ENCODE results near the gene TPRN.

Gene TPRN

DNA sequence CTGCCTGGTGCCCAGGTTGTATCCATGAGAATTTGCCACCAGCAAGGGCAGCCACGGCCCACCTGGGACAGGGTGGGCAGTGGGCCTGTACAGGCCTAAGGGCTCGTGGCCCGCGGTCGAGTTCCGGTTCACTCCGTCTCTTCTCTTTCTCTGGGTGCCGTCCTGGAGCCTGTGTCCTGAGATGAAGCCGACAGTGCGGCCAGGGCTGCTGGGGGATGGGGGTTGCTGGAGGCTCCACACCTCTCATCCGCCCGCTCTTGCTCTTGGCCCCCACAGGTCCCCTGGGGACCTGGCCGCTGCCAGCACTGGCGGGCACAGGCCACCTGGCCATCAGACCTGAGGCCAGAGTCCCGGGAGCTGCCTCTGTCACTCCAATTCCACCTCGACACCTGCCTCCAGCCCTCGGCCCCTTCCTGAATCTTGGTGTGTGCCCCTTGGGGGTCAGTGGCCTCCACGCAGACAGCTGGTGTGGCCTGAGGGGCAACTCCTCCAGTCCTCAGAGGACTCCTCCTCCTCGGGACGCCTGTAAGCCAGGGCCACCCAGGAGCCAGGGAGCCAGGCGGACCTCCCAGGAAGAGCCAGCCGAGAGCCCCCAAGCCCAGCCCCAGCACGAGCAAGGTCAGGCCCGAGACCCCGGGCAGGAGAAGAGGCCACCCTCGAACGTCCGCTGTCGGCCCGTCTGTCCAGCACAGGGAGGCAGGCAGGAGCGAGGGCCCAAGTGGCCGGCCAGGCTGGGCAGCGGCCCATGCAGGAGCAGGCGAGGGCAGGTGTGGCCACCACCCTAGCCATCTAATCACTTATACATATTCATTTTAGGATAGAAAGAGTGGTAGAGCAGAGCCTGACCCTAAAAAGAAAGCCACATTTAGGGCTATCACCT lies 35.9 kb downstream of the TPRN start:
- no peak for DNase-seq (ENCODE audit: low read depth, low spot score)
- Histone ChIP-seq H3K36me3 (ENCODE audit: insufficient read depth, insufficient read length, low read length) (no peaks in the 10 kb centered on the region), H3K9ac (ENCODE audit: insufficient read length, low read depth) (peak overlapping the region; percentile 32), H3K4me1 (ENCODE audit: insufficient read depth, insufficient read length) (peaks cover 27% of the 10 kb centered on the region), H3K4me3 (ENCODE audit: insufficient read length, low read depth) (no peak overlapping the region), H3K27me3 (ENCODE audit: insufficient read depth, insufficient read length) (peaks cover 96% of the 10 kb centered on the region), H3K9me3 (ENCODE audit: insufficient read depth, low read length) (no peaks in the 10 kb centered on the region)
- TF ChIP-seq ZNF274 (IDR thresholded peaks at IDR 0.05; ENCODE audit: low read depth, low read length), result no peak
- TF ChIP-seq SUZ12 (IDR thresholded peaks at IDR 0.05; ENCODE audit: extremely low read depth, insufficient read depth, insufficient read length), result no peak
- TF ChIP-seq YY1 (IDR thresholded peaks at IDR 0.05; ENCODE audit: insufficient read depth, insufficient read length), result no peak

DNA sequence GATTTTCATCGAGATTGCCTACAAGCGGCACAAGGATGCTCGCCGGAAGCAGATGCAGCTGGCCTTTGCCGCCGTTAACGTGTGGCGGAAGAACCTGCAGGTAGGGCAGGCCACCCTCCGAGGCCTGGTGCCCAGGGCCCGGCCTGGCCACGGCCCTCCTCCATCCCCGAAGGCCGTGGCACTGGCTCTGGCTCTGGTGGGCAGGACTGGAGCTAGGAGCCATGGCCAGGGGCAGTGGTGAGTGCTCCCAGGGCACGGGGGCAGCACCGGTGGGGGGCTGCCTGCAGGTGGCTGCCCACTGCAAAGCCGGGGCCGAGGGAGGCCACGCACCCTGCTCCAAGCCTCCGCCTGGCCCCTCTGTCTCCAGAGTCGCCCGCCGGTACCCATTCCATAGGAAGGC lies 36.7 kb downstream of the TPRN start:
- peak overlapping the region; percentile 32 for H3K9ac ChIP-seq (ENCODE audit: insufficient read length, low read depth)
- no peak for TF ChIP-seq SUZ12 (IDR thresholded peaks at IDR 0.05; ENCODE audit: extremely low read depth, insufficient read depth, insufficient read length)
- TF ChIP-seq YY1 (IDR thresholded peaks at IDR 0.05; ENCODE audit: insufficient read depth, insufficient read length), result no peak
- TF ChIP-seq ZNF274 (IDR thresholded peaks at IDR 0.05; ENCODE audit: low read depth, low read length), result no peak
- no peaks in the 10 kb centered on the region for H3K9me3 ChIP-seq (ENCODE audit: insufficient read depth, low read length)
- H3K4me3 ChIP-seq (ENCODE audit: insufficient read length, low read depth), result no peak overlapping the region
- peaks cover 26% of the 10 kb centered on the region for H3K4me1 ChIP-seq (ENCODE audit: insufficient read depth, insufficient read length)
- DNase-seq (ENCODE audit: low read depth, low spot score), result no peak
- H3K27me3 ChIP-seq (ENCODE audit: insufficient read depth, insufficient read length), result peaks cover 96% of the 10 kb centered on the region
- H3K36me3 ChIP-seq (ENCODE audit: insufficient read depth, insufficient read length, low read length), result no peaks in the 10 kb centered on the region

DNA sequence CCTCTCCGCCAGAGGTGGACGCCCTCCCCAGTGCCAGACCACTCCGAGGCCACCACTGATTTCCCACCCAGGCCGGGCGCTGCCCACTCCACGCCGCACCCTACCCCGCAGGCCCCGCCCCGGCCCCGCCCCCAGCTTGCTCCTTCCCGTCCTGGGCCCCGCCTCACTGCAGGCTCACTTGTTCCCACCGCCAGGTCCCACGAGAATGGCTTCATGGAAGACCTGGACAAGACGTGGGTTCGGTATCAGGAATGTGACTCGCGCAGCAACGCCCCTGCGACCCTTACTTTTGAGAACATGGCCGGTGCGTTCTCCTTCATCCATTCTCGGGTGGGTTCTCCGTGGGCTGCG lies 37.2 kb downstream of the TPRN start:
- Histone ChIP-seq H3K36me3 (ENCODE audit: insufficient read depth, insufficient read length, low read length) (no peaks in the 10 kb centered on the region), H3K4me3 (ENCODE audit: insufficient read length, low read depth) (peak overlapping the region; percentile 55), H3K27me3 (ENCODE audit: insufficient read depth, insufficient read length) (peaks cover 96% of the 10 kb centered on the region), H3K9ac (ENCODE audit: insufficient read length, low read depth) (peak overlapping the region; percentile 74), H3K9me3 (ENCODE audit: insufficient read depth, low read length) (no peaks in the 10 kb centered on the region), H3K4me1 (ENCODE audit: insufficient read depth, insufficient read length) (peaks cover 26% of the 10 kb centered on the region)
- no peak for DNase-seq (ENCODE audit: low read depth, low spot score)
- TF ChIP-seq ZNF274 (IDR thresholded peaks at IDR 0.05; ENCODE audit: low read depth, low read length) (no peak), YY1 (IDR thresholded peaks at IDR 0.05; ENCODE audit: insufficient read depth, insufficient read length) (no peak), SUZ12 (IDR thresholded peaks at IDR 0.05; ENCODE audit: extremely low read depth, insufficient read depth, insufficient read length) (no peak)

DNA sequence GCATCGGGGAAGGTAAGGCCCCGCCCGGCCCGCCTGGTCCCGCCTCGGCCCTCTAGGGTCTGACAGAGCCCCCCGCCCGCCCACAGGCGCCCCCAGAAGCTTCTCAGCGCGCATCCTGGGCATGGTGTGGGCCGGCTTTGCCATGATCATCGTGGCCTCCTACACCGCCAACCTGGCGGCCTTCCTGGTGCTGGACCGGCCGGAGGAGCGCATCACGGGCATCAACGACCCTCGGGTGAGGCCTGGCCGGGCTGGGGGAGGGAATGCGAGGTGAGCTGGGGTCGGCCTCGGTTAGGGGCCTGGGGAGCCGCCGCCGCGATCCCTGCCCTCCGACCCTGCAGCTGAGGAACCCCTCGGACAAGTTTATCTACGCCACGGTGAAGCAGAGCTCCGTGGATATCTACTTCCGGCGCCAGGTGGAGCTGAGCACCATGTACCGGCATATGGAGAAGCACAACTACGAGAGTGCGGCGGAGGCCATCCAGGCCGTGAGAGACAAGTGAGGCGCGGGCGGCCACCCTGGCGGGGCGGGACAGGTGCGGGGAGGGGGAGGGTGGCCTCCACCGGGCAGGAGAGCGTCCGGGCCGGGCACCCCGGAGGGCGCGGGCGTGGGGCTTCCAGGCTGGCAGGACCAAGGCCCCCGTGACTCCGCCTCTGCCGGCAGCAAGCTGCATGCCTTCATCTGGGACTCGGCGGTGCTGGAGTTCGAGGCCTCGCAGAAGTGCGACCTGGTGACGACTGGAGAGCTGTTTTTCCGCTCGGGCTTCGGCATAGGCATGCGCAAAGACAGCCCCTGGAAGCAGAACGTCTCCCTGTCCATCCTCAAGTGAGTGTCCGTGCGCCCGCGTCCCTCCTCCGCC lies 37.8 kb downstream of the TPRN start:
- TF ChIP-seq YY1 (IDR thresholded peaks at IDR 0.05; ENCODE audit: insufficient read depth, insufficient read length) (no peak), ZNF274 (IDR thresholded peaks at IDR 0.05; ENCODE audit: low read depth, low read length) (no peak)
- DNase-seq (ENCODE audit: low read depth, low spot score), result no peak

DNA sequence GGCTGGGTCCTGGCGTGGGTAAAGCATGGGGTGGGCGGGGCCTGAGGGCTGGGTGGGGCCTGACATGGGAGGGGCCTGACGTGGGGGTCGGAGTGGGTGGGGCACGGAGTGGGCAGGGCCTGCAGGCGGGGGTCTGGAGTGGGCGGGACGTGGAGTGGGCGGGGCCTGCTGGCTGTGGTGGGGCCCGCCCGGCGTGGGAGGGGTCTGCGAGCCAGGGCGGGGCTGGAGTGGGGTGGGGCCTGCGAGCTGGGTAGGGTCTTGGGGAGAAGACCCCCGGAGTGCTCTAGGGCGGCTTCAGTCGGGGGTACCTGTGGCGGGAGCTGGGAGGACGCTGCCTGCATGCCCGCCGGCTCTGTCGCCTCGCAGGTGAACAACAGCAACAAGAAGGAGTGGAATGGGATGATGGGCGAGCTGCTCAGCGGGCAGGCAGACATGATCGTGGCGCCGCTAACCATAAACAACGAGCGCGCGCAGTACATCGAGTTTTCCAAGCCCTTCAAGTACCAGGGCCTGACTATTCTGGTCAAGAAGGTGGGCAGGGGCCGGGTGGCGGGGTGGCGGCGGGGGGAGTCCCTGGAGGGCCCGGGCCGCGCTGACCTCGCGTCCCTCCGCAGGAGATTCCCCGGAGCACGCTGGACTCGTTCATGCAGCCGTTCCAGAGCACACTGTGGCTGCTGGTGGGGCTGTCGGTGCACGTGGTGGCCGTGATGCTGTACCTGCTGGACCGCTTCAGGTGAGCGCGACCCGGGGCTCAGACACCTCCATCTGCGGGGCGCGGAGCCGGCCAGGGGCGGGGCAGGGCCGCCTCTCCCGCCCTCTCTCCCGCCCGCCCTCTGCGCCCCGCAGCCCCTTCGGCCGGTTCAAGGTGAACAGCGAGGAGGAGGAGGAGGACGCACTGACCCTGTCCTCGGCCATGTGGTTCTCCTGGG lies 38.7 kb downstream of the TPRN start:
- DNase-seq (ENCODE audit: low read depth, low spot score), result no peak

More for the DNA sequence above, 37.8 kb downstream of the TPRN start:
- H3K9me3 ChIP-seq (ENCODE audit: insufficient read depth, low read length), result no peaks in the 10 kb centered on the region
- peaks cover 30% of the 10 kb centered on the region for H3K4me1 ChIP-seq (ENCODE audit: insufficient read depth, insufficient read length)
- no peaks in the 10 kb centered on the region for H3K36me3 ChIP-seq (ENCODE audit: insufficient read depth, insufficient read length, low read length)
- peaks cover 96% of the 10 kb centered on the region for H3K27me3 ChIP-seq (ENCODE audit: insufficient read depth, insufficient read length)
- peak overlapping the region; percentile 55 for H3K4me3 ChIP-seq (ENCODE audit: insufficient read length, low read depth)
- H3K9ac ChIP-seq (ENCODE audit: insufficient read length, low read depth), result peak overlapping the region; percentile 74

DNA sequence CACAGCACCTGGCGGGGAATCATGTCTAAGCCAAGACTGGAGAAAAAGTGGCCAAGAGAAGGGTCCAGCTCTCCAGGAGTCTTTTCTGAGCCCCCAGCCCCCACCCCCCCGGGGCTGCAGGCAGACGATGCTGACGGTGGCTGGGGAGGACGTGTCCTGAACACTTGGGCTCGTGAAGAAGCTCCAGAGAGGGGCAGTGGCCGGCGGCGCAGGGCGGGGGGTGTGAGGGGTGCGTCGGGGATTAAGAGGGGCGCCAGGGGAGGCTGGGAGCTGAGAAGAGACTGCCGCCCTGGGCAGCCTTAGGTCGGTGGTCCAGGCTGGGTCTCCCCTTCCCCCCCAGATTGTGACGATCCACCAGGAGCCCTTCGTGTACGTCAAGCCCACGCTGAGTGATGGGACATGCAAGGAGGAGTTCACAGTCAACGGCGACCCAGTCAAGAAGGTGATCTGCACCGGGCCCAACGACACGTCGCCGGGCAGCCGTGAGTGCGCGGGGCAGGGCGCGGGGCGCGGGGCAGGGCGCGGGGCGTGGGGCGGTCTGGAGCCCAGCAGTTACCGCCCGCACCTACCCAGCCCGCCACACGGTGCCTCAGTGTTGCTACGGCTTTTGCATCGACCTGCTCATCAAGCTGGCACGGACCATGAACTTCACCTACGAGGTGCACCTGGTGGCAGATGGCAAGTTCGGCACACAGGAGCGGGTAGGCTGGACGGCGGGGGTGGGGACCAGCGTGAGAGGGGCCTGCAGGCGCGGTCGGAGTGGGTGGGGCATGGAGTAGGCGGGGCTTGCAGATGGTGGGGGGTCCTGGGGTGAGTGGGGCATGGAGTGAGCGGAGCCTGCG lies 39.6 kb downstream of the TPRN start:
- DNase-seq (ENCODE audit: low read depth, low spot score), result no peak
- Histone ChIP-seq H3K9me3 (ENCODE audit: insufficient read depth, low read length) (no peaks in the 10 kb centered on the region), H3K27me3 (ENCODE audit: insufficient read depth, insufficient read length) (peaks cover 94% of the 10 kb centered on the region), H3K36me3 (ENCODE audit: insufficient read depth, insufficient read length, low read length) (no peaks in the 10 kb centered on the region), H3K4me3 (ENCODE audit: insufficient read length, low read depth) (no peak overlapping the region), H3K4me1 (ENCODE audit: insufficient read depth, insufficient read length) (peaks cover 40% of the 10 kb centered on the region), H3K9ac (ENCODE audit: insufficient read length, low read depth) (no peak overlapping the region)
- TF ChIP-seq ZNF274 (IDR thresholded peaks at IDR 0.05; ENCODE audit: low read depth, low read length) (no peak), SUZ12 (IDR thresholded peaks at IDR 0.05; ENCODE audit: extremely low read depth, insufficient read depth, insufficient read length) (no peak), YY1 (IDR thresholded peaks at IDR 0.05; ENCODE audit: insufficient read depth, insufficient read length) (no peak)

More for the DNA sequence above, 38.7 kb downstream of the TPRN start:
- TF ChIP-seq YY1 (IDR thresholded peaks at IDR 0.05; ENCODE audit: insufficient read depth, insufficient read length) (no peak), SUZ12 (IDR thresholded peaks at IDR 0.05; ENCODE audit: extremely low read depth, insufficient read depth, insufficient read length) (no peak), ZNF274 (IDR thresholded peaks at IDR 0.05; ENCODE audit: low read depth, low read length) (no peak)
- Histone ChIP-seq H3K4me1 (ENCODE audit: insufficient read depth, insufficient read length) (peaks cover 34% of the 10 kb centered on the region), H3K27me3 (ENCODE audit: insufficient read depth, insufficient read length) (peaks cover 94% of the 10 kb centered on the region), H3K4me3 (ENCODE audit: insufficient read length, low read depth) (peak overlapping the region; percentile 42), H3K9ac (ENCODE audit: insufficient read length, low read depth) (peak overlapping the region; percentile 42), H3K36me3 (ENCODE audit: insufficient read depth, insufficient read length, low read length) (no peaks in the 10 kb centered on the region), H3K9me3 (ENCODE audit: insufficient read depth, low read length) (no peaks in the 10 kb centered on the region)
